Activated CD8-positive, alpha-beta T cell treated with anti-CD3 and anti-CD28 coated beads for 36 hours (primary cell): ENCODE measurements around the gene ATP6V0E2. TPM values are rescaled to one million over a fixed set of nuclear protein-coding genes. Genes with fewer than 3 reads are reported as not detected.

Experiments used
- ATAC-seq: fragments of 200-7000 bp; cut with Tn5 transposase; one replicate; pipeline ENCODE4 v1.10.0; 2021; ENCODE audit warnings: mild to moderate bottlenecking, moderate library complexity
- CTCF ChIA-PET: fragments of 350-600 bp; sonication (Branson Sonifier 250); formaldehyde crosslinking; loops from one replicate; lab custom pipeline; 2021; ENCODE audit warnings: antibody characterized with exemption; lab: Charles Lee
- POLR2A ChIA-PET: fragments of 350-600 bp; sonication (Branson Sonifier 250); formaldehyde crosslinking; loops from one replicate; lab custom pipeline; 2021; ENCODE audit warnings: antibody characterized with exemption; lab: Charles Lee
- DNase-seq: peaks from one replicate; pipeline ENCODE4 v3.0.0-alpha.2; 2020
- H3K27ac Mint-ChIP-seq: one replicate; pipeline ENCODE4 v1.8.0; 2021; ENCODE audit warnings: mild to moderate bottlenecking, mixed read lengths
- H3K27me3 Mint-ChIP-seq: one replicate; pipeline ENCODE4 v1.8.0; 2021; ENCODE audit warnings: mixed read lengths
- H3K36me3 Mint-ChIP-seq: one replicate; pipeline ENCODE4 v1.8.0; 2021; ENCODE audit warnings: low read depth, mixed read lengths
- H3K4me1 Mint-ChIP-seq: one replicate; pipeline ENCODE4 v1.8.0; 2021; ENCODE audit warnings: low read depth, mixed read lengths
- H3K4me3 Mint-ChIP-seq: one replicate; pipeline ENCODE4 v1.8.0; 2021; ENCODE audit warnings: mild to moderate bottlenecking, moderate library complexity, mixed read lengths
- H3K9me3 Mint-ChIP-seq: one replicate; pipeline ENCODE4 v1.8.0; 2021; ENCODE audit warnings: mixed read lengths
- intact Hi-C: fragments of 100-400 bp; cut with micrococcal nuclease; formaldehyde crosslinking; loops from one replicate; pipeline ENCODE4 v1.10.0; 2022
- total RNA-seq, 2 experiments: library from RNA; stranded (reverse); gene quantifications; one replicate each; pipeline ENCODE4 v1.2.3, GENCODE V29; 2021
- TF ChIP-seq, protein P1 (sequence below): fragments of 200-600 bp; IDR thresholded peaks from one replicate; pipeline ENCODE4 v1.8.0; 2022; ENCODE audit warnings: antibody characterized with exemption, mild to moderate bottlenecking

The ATP6V0E2 gene
- total RNA-seq, 2 experiments from 2014 or later, result 46.3 to 46.7 TPM

GRCh38 chr7:149834601-149835000 lies 39.2 kb upstream of the ATP6V0E2 start:
- no peak for ATAC-seq
- TF ChIP-seq, protein P1, sequence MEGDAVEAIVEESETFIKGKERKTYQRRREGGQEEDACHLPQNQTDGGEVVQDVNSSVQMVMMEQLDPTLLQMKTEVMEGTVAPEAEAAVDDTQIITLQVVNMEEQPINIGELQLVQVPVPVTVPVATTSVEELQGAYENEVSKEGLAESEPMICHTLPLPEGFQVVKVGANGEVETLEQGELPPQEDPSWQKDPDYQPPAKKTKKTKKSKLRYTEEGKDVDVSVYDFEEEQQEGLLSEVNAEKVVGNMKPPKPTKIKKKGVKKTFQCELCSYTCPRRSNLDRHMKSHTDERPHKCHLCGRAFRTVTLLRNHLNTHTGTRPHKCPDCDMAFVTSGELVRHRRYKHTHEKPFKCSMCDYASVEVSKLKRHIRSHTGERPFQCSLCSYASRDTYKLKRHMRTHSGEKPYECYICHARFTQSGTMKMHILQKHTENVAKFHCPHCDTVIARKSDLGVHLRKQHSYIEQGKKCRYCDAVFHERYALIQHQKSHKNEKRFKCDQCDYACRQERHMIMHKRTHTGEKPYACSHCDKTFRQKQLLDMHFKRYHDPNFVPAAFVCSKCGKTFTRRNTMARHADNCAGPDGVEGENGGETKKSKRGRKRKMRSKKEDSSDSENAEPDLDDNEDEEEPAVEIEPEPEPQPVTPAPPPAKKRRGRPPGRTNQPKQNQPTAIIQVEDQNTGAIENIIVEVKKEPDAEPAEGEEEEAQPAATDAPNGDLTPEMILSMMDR, result no peak
- ChIA-PET CTCF (interaction anchor here (0.9 kb wide), 1 partner anchor 25 kb away, joined by 3 read pairs; no protein-coding TSS in a partner anchor), POLR2A (interaction anchor here (1.3 kb wide), 1 partner anchor 40 kb away, joined by 3 read pairs; no protein-coding TSS in a partner anchor)
- intact Hi-C loops, result no loop called here
- Mint-ChIP-seq H3K36me3 (no peaks in the 10 kb centered on the region), H3K4me3 (no peak overlapping the region), H3K9me3 (no peaks in the 10 kb centered on the region), H3K27ac (no peak overlapping the region), H3K4me1 (peaks cover 14% of the 10 kb centered on the region), H3K27me3 (peaks cover 3% of the 10 kb centered on the region)
- DNase-seq, result no peak

DNA sequence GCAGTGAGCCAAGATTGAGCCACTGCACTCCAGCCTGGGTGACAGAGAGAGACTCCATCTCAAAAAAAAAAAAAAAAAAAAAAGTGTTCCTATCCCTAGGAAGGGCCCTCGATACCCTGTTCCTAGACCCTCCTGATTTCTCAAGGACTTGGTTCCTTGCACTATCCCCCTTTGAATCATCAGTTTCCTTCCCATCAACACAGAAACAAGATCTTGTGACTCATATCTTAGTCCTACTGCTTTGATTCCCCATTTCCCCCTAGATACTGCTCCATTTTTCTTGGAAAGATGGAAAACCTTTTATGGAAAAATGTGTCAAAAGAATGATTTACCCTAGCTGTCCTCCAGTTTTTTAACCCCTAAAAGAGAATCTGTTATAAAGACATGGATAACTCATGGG lies 37.3 kb upstream of the ATP6V0E2 start:
- peaks cover 3% of the 10 kb centered on the region for H3K27me3 Mint-ChIP-seq
- ChIA-PET CTCF (no interaction called here), POLR2A (interaction anchor here (1.1 kb wide), 1 partner anchor 8 kb away, joined by 3 read pairs; no protein-coding TSS in a partner anchor)
- H3K4me1 Mint-ChIP-seq, result peaks cover 25% of the 10 kb centered on the region
- DNase-seq (no peak), ATAC-seq (no peak)
- H3K36me3 Mint-ChIP-seq, result no peaks in the 10 kb centered on the region
- intact Hi-C loops, result no loop called here
- TF ChIP-seq, protein P1, result no peak
- no peak overlapping the region for H3K27ac Mint-ChIP-seq
- no peaks in the 10 kb centered on the region for H3K9me3 Mint-ChIP-seq
- H3K4me3 Mint-ChIP-seq, result no peak overlapping the region

- DNase-seq (no peak), ATAC-seq (no peak)
- intact Hi-C loops, result loop anchor here (2.0 kb wide), 1 partner anchor 35 kb away; the partner anchor contains the start of gene ATP6V0E2
- CTCF ChIA-PET, result interaction anchor here (0.9 to 3.1 kb wide), 7 partner anchors 17 to 45 kb away, joined by 3 to 18 read pairs (median 4); no protein-coding TSS in a partner anchor
- H3K4me1 Mint-ChIP-seq, result peaks cover 32% of the 10 kb centered on the region
- TF ChIP-seq, protein P1, result no peak
- H3K27ac Mint-ChIP-seq, result no peak overlapping the region
- no peaks in the 10 kb centered on the region for H3K27me3 Mint-ChIP-seq
- no peaks in the 10 kb centered on the region for H3K9me3 Mint-ChIP-seq
- POLR2A ChIA-PET, result interaction anchor here (2.2 to 3.3 kb wide), 2 partner anchors 12 to 33 kb away, joined by 13 to 16 read pairs; no protein-coding TSS in a partner anchor
- peak overlapping the region; percentile 79 for H3K4me3 Mint-ChIP-seq
- H3K36me3 Mint-ChIP-seq, result no peaks in the 10 kb centered on the region
Measured at GRCh38 chr7:149837564-149838223, 36.1 kb upstream of the ATP6V0E2 start.

DNA sequence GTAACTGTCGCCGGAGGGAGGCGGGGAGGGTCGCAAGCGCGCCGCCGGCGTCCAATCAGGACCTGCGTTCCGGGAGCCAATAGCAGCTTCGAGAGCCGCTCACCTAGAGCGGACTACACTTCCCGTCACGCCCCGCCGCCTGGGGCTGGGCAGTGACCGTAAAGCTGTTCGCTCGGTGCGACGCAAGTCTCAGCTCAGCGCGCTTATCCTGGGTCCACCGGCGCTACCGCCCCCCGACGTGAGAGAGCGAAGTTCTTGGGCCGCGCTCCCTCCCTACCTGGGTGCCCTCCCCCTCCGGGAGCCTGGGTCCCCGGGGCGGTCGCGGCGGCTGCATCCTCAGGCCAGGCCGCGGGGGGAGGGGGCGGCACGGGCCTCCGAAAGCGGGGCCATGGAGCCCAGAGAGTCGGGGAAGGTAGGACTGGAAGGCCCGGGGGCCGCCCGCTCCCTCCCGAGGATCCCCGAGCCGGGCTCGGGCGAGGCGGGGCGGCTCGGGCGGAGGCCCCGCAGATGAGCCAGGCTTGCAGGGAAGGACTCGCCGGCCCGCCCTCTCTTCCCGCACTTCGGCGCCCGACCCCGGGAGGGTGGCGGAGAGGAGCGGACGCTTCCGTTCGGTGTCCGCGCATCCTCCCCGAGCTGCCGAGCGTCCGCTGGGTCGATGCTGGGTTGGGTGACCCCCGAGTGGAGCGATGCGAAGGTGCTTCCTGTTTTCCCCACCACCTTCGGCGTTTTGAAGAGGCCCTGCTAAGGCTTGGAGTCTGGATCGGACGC lies 35.4 kb upstream of the ATP6V0E2 start, which contains the start of gene ZNF862:
ZNF862 (plus strand) TSS at position 152 of the 768 bp plus-strand sequence; CDS start at position 389, 237 bp downstream.
- Mint-ChIP-seq H3K4me1 (peaks cover 32% of the 10 kb centered on the region), H3K4me3 (peak within 1 kb of the TSS; percentile 79), H3K27me3 (no peaks in the 10 kb centered on the region), H3K9me3 (no peaks in the 10 kb centered on the region), H3K27ac (peak within 1 kb of the TSS; percentile 71), H3K36me3 (no peaks in the 10 kb centered on the region)
- POLR2A ChIA-PET, result interaction anchor here (1.2 to 3.3 kb wide), 4 partner anchors 11 to 32 kb away, joined by 3 to 16 read pairs (median 8); no protein-coding TSS in a partner anchor
- DNase-seq (peak; percentile 98), ATAC-seq (peak; percentile 98)
- CTCF ChIA-PET, result interaction anchor here (0.9 to 3.1 kb wide), 8 partner anchors 11 to 44 kb away, joined by 3 to 18 read pairs (median 6); no protein-coding TSS in a partner anchor
- intact Hi-C loops, result loop anchor here (2.0 kb wide), 1 partner anchor 34 kb away; the partner anchor contains the start of gene ATP6V0E2
- TF ChIP-seq, protein P1, result no peak
